K562 (cell line): ENCODE results near the gene DPCD. TPM values are rescaled to one million over a fixed set of nuclear protein-coding genes. Genes with fewer than 3 reads are reported as not detected.

Experiments used
- KLF6 ChIP-seq: fragments of 250-450 bp; sonication (Bioruptor Pico); IDR thresholded peaks from 2 replicates; pipeline ENCODE4 v1.4.0; 2020; ENCODE audit warnings: mild to moderate bottlenecking, moderate library complexity, borderline replicate concordance
- MED1 ChIP-seq: sonication (generic); formaldehyde crosslinking; IDR thresholded peaks from 2 replicates; pipeline ENCODE4 v1.8.1; 2023; ENCODE audit warnings: missing genetic modification reagents, borderline replicate concordance
- PCBP1 ChIP-seq: fragments of 200-400 bp; formaldehyde crosslinking; IDR thresholded peaks from 2 replicates; pipeline ENCODE4 v1.6.1; 2018; ENCODE audit warnings: mild to moderate bottlenecking, low read depth, low read length; ENCODE audit not compliant: poor library complexity, severe bottlenecking
- POLR3G ChIP-seq: IDR thresholded peaks from 2 replicates; pipeline ENCODE4 v1.6.1; 2011; ENCODE audit not compliant: insufficient read length, insufficient replicate concordance; ENCODE audit errors: extremely low read depth
- RBM25 ChIP-seq: fragments of 200-400 bp; formaldehyde crosslinking; IDR thresholded peaks from 2 replicates; pipeline ENCODE4 v1.6.1; 2018; ENCODE audit warnings: low read length, low read depth, moderate library complexity; ENCODE audit not compliant: severe bottlenecking
- SP1 ChIP-seq: sonication (generic); formaldehyde crosslinking; IDR thresholded peaks from 2 replicates; pipeline ENCODE4 v1.8.1; 2022; ENCODE audit warnings: mild to moderate bottlenecking, missing genetic modification reagents
- SUPT5H ChIP-seq: fragments of 450-650 bp; IDR thresholded peaks from 2 replicates; pipeline ENCODE4 v1.6.1; 2016
- TSC22D4 ChIP-seq: fragments of 450-650 bp; IDR thresholded peaks from 2 replicates; pipeline ENCODE4 v1.6.1; 2016; ENCODE audit warnings: missing genetic modification characterization, missing biosample characterization, control low read depth
- YY1 ChIP-seq, 3 experiments: IDR thresholded peaks; 2 replicates each; pipeline ENCODE4 v1.6.1; 2011; ENCODE audit warnings: low read length in 2 of 3, mild to moderate bottlenecking in 2 of 3, moderate library complexity in 2 of 3, borderline replicate concordance in 1 of 3, control low read depth in 1 of 3, low read depth in 1 of 3; ENCODE audit not compliant: insufficient read depth in 3 of 3, insufficient replicate concordance in 2 of 3, control insufficient read depth in 1 of 3, insufficient read length in 1 of 3; ENCODE audit errors: extremely low read depth in 1 of 3
- ZBTB9 ChIP-seq: fragments of 450-650 bp; formaldehyde crosslinking; IDR thresholded peaks from 2 replicates; pipeline ENCODE4 v1.4.0; 2020; ENCODE audit warnings: mild to moderate bottlenecking, moderate library complexity
- ZNF175 ChIP-seq: fragments of 200-800 bp; sonication (Bioruptor generic); IDR thresholded peaks from 2 replicates; pipeline ENCODE4 v1.6.1; 2016; ENCODE audit warnings: low read depth, mild to moderate bottlenecking, missing genetic modification characterization, missing compliant biosample characterization
- polyA plus RNA-seq, 8 experiments: library from polyadenylated mRNA; depleted of rRNA in 4 of 8; stranded (reverse) in 5 of 8; unstranded in 3 of 8; fragments of >200 nt; fragmentation: Nextera tagmentation in 2 of 8; fragmentation: Illumina TruSeq in 1 of 8; extraction: Ambion mirVana in 2 of 8; extraction: Trizol in 1 of 8; gene quantifications; 2 replicates each; pipeline versions ENCODE4 v1.2.1 to v1.2.3, GENCODE V29; 2011 to 2014; ENCODE audit warnings: inconsistent platforms in 1 of 8, missing spikeins in 1 of 8
- total RNA-seq, 7 experiments: library from RNA; depleted of rRNA in 6 of 7; stranded (reverse); fragments of >200 nt in 6 of 7; fragmentation: Illumina TruSeq in 2 of 7; extraction: Trizol in 2 of 7; gene quantifications; 2 replicates each; pipeline versions ENCODE4 v1.2.1 to v1.2.3, GENCODE V29; 2011 to 2021; ENCODE audit warnings: low replicate concordance in 1 of 7
- TF ChIP-seq, protein P1 (sequence below), 2 experiments: fragments of 450-650 bp; IDR thresholded peaks; 2 replicates each; pipeline ENCODE4 v1.6.1; 2016; ENCODE audit warnings: mild to moderate bottlenecking in 2 of 2, borderline replicate concordance in 1 of 2, low read depth in 1 of 2, moderate library complexity in 1 of 2

Gene DPCD
- total and polyA plus RNA-seq, 9 of the 15 experiments (the other 6 are each of a cell fraction or from before 2014, with no cell fraction given): 12.1 to 45.2 (median 20.0) TPM

- no peak for TF ChIP-seq SP1 (CRISPR knock-in tag)
- no peak for TF ChIP-seq SUPT5H
- peak; percentile 59 for TF ChIP-seq RBM25
- no peak for TF ChIP-seq MED1 (CRISPR knock-in tag)
- TF ChIP-seq POLR3G: no peak
- TF ChIP-seq TSC22D4: no peak
- TF ChIP-seq, protein P1, sequence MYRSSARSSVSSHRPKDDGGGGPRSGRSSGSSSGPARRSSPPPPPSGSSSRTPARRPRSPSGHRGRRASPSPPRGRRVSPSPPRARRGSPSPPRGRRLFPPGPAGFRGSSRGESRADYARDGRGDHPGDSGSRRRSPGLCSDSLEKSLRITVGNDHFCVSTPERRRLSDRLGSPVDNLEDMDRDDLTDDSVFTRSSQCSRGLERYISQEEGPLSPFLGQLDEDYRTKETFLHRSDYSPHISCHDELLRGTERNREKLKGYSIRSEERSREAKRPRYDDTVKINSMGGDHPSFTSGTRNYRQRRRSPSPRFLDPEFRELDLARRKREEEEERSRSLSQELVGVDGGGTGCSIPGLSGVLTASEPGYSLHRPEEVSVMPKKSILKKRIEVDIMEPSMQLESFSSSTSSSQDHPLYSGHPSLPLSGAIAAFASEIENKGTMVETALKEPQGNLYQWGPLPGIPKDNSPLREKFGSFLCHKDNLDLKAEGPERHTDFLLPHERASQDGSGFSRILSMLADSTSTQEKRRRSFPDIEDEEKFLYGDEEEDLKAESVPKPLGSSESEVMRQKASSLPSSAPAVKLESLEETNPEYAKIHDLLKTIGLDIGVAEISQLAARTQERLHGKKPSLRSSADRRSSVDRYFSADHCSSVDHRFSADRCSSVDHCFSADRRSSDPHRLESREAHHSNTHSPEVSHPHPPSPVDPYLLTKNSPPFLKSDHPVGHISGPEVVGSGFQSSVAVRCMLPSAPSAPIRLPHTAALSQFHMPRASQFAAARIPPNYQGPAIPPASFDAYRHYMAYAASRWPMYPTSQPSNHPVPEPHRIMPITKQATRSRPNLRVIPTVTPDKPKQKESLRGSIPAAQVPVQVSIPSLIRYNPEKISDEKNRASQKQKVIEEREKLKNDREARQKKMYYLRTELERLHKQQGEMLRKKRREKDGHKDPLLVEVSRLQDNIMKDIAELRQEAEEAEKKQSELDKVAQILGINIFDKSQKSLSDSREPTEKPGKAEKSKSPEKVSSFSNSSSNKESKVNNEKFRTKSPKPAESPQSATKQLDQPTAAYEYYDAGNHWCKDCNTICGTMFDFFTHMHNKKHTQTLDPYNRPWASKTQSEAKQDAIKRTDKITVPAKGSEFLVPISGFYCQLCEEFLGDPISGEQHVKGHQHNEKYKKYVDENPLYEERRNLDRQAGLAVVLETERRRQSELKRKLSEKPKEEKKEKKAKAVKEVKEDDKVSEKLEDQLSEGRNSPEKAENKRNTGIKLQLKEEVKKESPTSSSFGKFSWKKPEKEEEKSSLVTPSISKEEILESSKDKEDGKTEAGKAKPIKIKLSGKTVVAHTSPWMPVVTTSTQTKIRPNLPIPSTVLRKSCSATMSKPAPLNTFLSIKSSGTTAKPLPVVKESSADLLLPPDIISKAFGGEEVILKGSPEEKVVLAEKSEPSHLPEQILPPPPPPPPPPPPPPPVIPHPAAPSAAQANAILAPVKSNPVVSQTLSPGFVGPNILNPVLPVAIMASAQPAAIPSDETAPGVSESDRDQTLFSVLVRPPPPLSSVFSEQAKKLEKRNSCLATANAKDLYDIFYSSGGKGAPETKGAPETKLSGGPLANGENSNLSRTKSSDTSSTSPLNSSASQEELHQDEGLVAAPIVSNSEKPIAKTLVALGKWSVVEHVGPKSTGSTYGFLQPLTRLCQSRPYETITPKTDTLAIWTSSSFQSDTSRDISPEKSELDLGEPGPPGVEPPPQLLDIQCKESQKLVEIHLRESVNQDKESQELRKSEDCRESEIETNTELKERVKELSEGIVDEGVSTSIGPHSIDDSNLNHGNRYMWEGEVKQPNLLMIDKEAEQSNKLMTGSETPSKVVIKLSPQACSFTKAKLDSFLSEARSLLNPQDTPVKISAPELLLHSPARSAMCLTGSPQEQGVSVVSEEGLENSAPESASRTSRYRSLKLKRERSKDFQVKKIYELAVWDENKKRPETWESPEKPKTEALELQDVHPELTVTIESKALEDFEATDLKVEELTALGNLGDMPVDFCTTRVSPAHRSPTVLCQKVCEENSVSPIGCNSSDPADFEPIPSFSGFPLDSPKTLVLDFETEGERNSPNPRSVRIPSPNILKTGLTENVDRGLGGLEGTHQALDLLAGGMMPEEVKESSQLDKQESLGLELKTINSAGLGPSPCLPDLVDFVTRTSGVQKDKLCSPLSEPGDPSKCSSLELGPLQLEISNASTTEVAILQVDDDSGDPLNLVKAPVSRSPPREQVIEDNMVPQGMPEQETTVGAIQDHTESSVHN (IDR thresholded peaks at IDR 0.05; ENCODE audit: borderline replicate concordance in 1 of 2, low read depth in 1 of 2): no peak
- TF ChIP-seq ZNF175 (CRISPR knock-in tag): no peak
- no peak for TF ChIP-seq YY1 (IDR thresholded peaks at IDR 0.05; ENCODE audit: borderline replicate concordance in 1 of 3, control insufficient read depth in 1 of 3, extremely low read depth in 1 of 3, insufficient read depth in 3 of 3, insufficient read length in 1 of 3, insufficient replicate concordance in 2 of 3, low read depth in 1 of 3, low read length in 2 of 3)
- TF ChIP-seq KLF6 (CRISPR knock-in tag): no peak
- no peak for TF ChIP-seq PCBP1
- TF ChIP-seq ZBTB9 (CRISPR knock-in tag): no peak
Observed at GRCh38 chr10:101617102-101617823, 29.1 kb downstream of the DPCD start (continued).
